K562 (cell line): Measurements from ENCODE around the gene CDCA5. TPM values are rescaled to one million over a fixed set of nuclear protein-coding genes. Genes with fewer than 3 reads are reported as not detected.

Experiments
- ETS1 ChIP-seq: conservative IDR thresholded peaks from 2 replicates; pipeline ENCODE4 v1.6.1; 2011; ENCODE audit warnings: low read depth, mild to moderate bottlenecking, low read length; ENCODE audit not compliant: control insufficient read depth
- GTF2E2 ChIP-seq: fragments of 200-800 bp; sonication (Bioruptor generic); IDR thresholded peaks from 2 replicates; pipeline ENCODE4 v1.6.1; 2016; ENCODE audit warnings: missing genetic modification characterization, missing compliant biosample characterization
- HDAC3 ChIP-seq: fragments of 450-650 bp; IDR thresholded peaks from 2 replicates; pipeline ENCODE4 v1.6.1; 2018; ENCODE audit warnings: borderline replicate concordance, mild to moderate bottlenecking, moderate library complexity; ENCODE audit not compliant: partially characterized antibody
- HNRNPL ChIP-seq: fragments of 200-400 bp; formaldehyde crosslinking; IDR thresholded peaks from 2 replicates; pipeline ENCODE4 v1.6.1; 2017; ENCODE audit warnings: low read depth, mild to moderate bottlenecking, low read length
- KDM2B ChIP-seq: fragments of 250-450 bp; sonication (Bioruptor Pico); IDR thresholded peaks from 2 replicates; pipeline ENCODE4 v1.8.0; 2021; ENCODE audit warnings: mild to moderate bottlenecking, moderate library complexity
- POLR3A ChIP-seq: IDR thresholded peaks from 2 replicates; pipeline ENCODE4 v1.6.1; 2011; ENCODE audit warnings: borderline replicate concordance, mild to moderate bottlenecking, moderate library complexity; ENCODE audit not compliant: insufficient read length, insufficient read depth; ENCODE audit errors: extremely low read depth
- ZKSCAN1 ChIP-seq: fragments of 150-350 bp; IDR thresholded peaks from 2 replicates; pipeline ENCODE4 v1.6.1; 2016; ENCODE audit warnings: low read depth, low read length
- ZNF140 ChIP-seq: fragments of 250-450 bp; sonication (Bioruptor Pico); IDR thresholded peaks from 2 replicates; pipeline ENCODE4 v1.8.0; 2021; ENCODE audit warnings: moderate library complexity, mild to moderate bottlenecking, inconsistent platforms
- ZNF316 ChIP-seq: fragments of 450-650 bp; IDR thresholded peaks from 2 replicates; pipeline ENCODE4 v1.6.1; 2016
- ZNF785 ChIP-seq: fragments of 250-450 bp; sonication (Bioruptor Pico); IDR thresholded peaks from 2 replicates; pipeline ENCODE4 v1.4.0; 2020; ENCODE audit warnings: mild to moderate bottlenecking
- polyA plus RNA-seq, 8 experiments: library from polyadenylated mRNA; depleted of rRNA in 4 of 8; stranded (reverse) in 5 of 8; unstranded in 3 of 8; fragments of >200 nt; fragmentation: Nextera tagmentation in 2 of 8; fragmentation: Illumina TruSeq in 1 of 8; extraction: Ambion mirVana in 2 of 8; extraction: Trizol in 1 of 8; gene quantifications; 2 replicates each; pipeline versions ENCODE4 v1.2.1 to v1.2.3, GENCODE V29; 2011 to 2014; ENCODE audit warnings: inconsistent platforms in 1 of 8, missing spikeins in 1 of 8
- total RNA-seq, 7 experiments: library from RNA; depleted of rRNA in 6 of 7; stranded (reverse); fragments of >200 nt in 6 of 7; fragmentation: Illumina TruSeq in 2 of 7; extraction: Trizol in 2 of 7; gene quantifications; 2 replicates each; pipeline versions ENCODE4 v1.2.1 to v1.2.3, GENCODE V29; 2011 to 2021; ENCODE audit warnings: low replicate concordance in 1 of 7
- TF ChIP-seq, protein P1 (sequence below), 3 experiments: fragments of 200-800 bp in 1 of 3; fragments of 250-450 bp in 1 of 3; fragments of 450-650 bp in 1 of 3; sonication (Bioruptor Pico) in 1 of 3; sonication (Bioruptor generic) in 1 of 3; formaldehyde crosslinking in 1 of 3; IDR thresholded peaks; 2 replicates each; pipeline versions ENCODE4 v1.6.1 to v1.8.0; 2016 to 2022; ENCODE audit warnings: mild to moderate bottlenecking in 2 of 3, missing genetic modification characterization in 2 of 3, missing compliant biosample characterization in 1 of 3, moderate library complexity in 1 of 3
- TF ChIP-seq, protein P2 (sequence below): fragments of 250-450 bp; sonication (Bioruptor Pico); IDR thresholded peaks from 2 replicates; pipeline ENCODE4 v1.9.0; 2021; ENCODE audit warnings: mild to moderate bottlenecking, inconsistent platforms
- TF ChIP-seq, protein P3 (sequence below): fragments of 200-800 bp; sonication (Bioruptor generic); IDR thresholded peaks from 2 replicates; pipeline ENCODE4 v1.6.1; 2016; ENCODE audit warnings: missing genetic modification characterization, missing compliant biosample characterization

The CDCA5 gene
- total and polyA plus RNA-seq, 9 of the 15 experiments (the other 6 are each of a cell fraction or from before 2014, with no cell fraction given): 18.9 to 94.3 (median 64.6) TPM

DNA sequence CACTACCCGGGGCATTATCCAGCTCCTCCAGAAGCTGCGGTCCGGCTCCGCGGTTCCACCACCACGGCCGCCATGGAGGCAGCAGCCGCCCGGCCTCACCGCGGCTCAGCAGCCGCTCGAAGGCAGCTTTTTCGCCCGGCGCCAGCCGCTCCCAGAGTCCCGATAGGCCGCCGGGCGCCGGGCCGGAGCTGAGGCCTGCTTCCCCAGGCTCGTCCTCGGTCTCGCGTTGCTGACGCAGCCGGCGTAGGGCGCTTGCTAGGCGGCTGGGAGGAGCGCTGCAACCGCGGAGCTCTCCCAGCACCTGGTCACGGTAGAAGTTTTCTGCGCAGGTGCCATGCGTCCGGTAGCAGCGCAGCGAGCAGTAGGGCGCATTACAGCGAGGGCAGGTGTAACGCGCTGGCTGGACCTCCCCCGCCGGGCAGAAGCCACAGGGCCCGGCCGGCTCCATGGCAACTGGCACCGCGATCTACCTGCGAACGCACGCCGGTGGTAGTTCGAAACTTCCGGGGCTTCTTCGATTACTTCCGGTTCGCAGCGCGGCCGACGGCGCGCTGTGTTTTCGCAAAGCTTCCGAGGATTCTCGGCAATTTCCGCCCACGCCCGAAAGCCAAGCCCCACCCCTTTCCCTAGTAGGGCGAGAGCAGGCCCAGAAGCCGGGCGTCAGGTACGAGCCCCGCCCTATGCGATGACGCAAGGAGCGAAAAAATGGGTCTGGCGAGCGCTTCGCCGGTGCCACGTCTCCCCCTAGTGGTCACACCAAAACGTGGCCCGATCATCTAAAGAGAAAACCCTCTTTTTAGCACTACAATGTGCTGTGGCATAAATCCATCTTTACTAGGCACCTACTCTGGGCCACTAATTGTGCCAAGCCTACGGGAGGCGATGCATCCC, 33.6 kb upstream of the CDCA5 start, which contains the start of gene ZNHIT2 (continued):
- TF ChIP-seq, protein P1, sequence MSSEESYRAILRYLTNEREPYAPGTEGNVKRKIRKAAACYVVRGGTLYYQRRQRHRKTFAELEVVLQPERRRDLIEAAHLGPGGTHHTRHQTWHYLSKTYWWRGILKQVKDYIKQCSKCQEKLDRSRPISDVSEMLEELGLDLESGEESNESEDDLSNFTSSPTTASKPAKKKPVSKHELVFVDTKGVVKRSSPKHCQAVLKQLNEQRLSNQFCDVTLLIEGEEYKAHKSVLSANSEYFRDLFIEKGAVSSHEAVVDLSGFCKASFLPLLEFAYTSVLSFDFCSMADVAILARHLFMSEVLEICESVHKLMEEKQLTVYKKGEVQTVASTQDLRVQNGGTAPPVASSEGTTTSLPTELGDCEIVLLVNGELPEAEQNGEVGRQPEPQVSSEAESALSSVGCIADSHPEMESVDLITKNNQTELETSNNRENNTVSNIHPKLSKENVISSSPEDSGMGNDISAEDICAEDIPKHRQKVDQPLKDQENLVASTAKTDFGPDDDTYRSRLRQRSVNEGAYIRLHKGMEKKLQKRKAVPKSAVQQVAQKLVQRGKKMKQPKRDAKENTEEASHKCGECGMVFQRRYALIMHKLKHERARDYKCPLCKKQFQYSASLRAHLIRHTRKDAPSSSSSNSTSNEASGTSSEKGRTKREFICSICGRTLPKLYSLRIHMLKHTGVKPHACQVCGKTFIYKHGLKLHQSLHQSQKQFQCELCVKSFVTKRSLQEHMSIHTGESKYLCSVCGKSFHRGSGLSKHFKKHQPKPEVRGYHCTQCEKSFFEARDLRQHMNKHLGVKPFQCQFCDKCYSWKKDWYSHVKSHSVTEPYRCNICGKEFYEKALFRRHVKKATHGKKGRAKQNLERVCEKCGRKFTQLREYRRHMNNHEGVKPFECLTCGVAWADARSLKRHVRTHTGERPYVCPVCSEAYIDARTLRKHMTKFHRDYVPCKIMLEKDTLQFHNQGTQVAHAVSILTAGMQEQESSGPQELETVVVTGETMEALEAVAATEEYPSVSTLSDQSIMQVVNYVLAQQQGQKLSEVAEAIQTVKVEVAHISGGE (CRISPR knock-in tag; IDR thresholded peaks at IDR 0.05): peak in 1 of 3 experiments; percentile 86; a peak in 2 of 6 replicates
- TF ChIP-seq HNRNPL (peak; percentile 47; the same call in 1 of the 2 replicates), GTF2E2 (tag) (no peak; the same call in 1 of the 2 replicates), ETS1 (peak; percentile 86; the same call in 1 of the 2 replicates), KDM2B (CRISPR knock-in tag) (peak; percentile 65; the same call in 1 of the 2 replicates), HDAC3 (no peak), ZNF316 (no peak), ZKSCAN1 (peak; percentile 64), ZNF785 (CRISPR knock-in tag) (no peak), POLR3A (no peak), ZNF140 (CRISPR knock-in tag) (no peak)
- TF ChIP-seq, protein P2, sequence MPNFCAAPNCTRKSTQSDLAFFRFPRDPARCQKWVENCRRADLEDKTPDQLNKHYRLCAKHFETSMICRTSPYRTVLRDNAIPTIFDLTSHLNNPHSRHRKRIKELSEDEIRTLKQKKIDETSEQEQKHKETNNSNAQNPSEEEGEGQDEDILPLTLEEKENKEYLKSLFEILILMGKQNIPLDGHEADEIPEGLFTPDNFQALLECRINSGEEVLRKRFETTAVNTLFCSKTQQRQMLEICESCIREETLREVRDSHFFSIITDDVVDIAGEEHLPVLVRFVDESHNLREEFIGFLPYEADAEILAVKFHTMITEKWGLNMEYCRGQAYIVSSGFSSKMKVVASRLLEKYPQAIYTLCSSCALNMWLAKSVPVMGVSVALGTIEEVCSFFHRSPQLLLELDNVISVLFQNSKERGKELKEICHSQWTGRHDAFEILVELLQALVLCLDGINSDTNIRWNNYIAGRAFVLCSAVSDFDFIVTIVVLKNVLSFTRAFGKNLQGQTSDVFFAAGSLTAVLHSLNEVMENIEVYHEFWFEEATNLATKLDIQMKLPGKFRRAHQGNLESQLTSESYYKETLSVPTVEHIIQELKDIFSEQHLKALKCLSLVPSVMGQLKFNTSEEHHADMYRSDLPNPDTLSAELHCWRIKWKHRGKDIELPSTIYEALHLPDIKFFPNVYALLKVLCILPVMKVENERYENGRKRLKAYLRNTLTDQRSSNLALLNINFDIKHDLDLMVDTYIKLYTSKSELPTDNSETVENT (CRISPR knock-in tag): peak; percentile 48; the same call in 1 of the 2 replicates
- TF ChIP-seq, protein P3, sequence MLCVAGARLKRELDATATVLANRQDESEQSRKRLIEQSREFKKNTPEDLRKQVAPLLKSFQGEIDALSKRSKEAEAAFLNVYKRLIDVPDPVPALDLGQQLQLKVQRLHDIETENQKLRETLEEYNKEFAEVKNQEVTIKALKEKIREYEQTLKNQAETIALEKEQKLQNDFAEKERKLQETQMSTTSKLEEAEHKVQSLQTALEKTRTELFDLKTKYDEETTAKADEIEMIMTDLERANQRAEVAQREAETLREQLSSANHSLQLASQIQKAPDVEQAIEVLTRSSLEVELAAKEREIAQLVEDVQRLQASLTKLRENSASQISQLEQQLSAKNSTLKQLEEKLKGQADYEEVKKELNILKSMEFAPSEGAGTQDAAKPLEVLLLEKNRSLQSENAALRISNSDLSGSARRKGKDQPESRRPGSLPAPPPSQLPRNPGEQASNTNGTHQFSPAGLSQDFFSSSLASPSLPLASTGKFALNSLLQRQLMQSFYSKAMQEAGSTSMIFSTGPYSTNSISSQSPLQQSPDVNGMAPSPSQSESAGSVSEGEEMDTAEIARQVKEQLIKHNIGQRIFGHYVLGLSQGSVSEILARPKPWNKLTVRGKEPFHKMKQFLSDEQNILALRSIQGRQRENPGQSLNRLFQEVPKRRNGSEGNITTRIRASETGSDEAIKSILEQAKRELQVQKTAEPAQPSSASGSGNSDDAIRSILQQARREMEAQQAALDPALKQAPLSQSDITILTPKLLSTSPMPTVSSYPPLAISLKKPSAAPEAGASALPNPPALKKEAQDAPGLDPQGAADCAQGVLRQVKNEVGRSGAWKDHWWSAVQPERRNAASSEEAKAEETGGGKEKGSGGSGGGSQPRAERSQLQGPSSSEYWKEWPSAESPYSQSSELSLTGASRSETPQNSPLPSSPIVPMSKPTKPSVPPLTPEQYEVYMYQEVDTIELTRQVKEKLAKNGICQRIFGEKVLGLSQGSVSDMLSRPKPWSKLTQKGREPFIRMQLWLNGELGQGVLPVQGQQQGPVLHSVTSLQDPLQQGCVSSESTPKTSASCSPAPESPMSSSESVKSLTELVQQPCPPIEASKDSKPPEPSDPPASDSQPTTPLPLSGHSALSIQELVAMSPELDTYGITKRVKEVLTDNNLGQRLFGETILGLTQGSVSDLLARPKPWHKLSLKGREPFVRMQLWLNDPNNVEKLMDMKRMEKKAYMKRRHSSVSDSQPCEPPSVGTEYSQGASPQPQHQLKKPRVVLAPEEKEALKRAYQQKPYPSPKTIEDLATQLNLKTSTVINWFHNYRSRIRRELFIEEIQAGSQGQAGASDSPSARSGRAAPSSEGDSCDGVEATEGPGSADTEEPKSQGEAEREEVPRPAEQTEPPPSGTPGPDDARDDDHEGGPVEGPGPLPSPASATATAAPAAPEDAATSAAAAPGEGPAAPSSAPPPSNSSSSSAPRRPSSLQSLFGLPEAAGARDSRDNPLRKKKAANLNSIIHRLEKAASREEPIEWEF (CRISPR knock-in tag): no peak
